Measurements from ENCODE around the gene TRIM44.

TRIM44 gene

GRCh38 chr11:35671396-35672127 is 9.0 kb downstream of the TRIM44 start:
- no peak for DNase-seq

- DNase-seq, result no peak
Measured at GRCh38 chr11:35672608-35673007, 10.0 kb downstream of the TRIM44 start.

GRCh38 chr11:35675901-35676610 is 13.5 kb downstream of the TRIM44 start:
- peak in 17 of 58 donors; percentile 1 to 76 (median 14) for DNase-seq

- DNase-seq, result no peak
Measured at GRCh38 chr11:35676611-35676965, 14.0 kb downstream of the TRIM44 start.

GRCh38 chr11:35677904-35678303 is 15.3 kb downstream of the TRIM44 start:
- no peak for DNase-seq

GRCh38 chr11:35678471-35678870 is 15.9 kb downstream of the TRIM44 start:
- no peak for DNase-seq

DNA sequence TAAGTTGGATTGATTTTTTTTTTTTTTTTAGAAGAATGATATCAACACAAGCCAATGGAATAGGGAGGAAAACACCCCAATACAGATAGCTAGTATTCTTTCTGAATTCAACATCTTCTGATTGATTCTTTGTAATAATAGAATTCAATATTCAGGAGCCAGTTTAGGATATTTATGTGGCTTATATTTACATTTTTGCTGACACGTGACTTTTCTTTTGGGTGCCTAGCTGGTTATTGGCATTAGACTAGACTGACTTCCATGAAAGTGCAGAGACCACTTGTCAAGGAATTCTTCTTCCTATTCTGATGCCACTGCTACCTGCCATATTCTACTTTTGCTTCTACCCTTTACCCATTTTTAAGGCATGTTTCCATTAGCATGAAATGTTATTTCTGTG is 16.4 kb downstream of the TRIM44 start:
- DNase-seq, result no peak

DNA sequence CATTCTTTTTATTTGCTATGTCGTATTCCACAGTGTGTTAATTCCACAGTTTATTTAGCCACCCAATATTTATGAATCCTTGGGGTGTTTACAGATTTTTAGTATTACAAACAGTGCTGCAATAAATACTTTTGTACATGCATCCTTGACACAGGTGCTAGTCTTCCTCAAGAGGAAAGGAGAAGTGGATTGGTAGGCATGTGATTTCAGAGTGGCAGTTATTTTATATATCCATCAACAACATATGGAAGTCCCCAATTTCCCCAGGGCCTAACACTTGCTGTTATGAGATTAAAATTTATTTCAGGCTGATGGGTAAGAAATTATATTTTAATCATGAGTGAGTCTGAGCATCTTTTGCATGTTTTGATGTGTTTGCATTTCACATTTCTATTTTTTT is 17.9 kb downstream of the TRIM44 start:
- no peak for DNase-seq

GRCh38 chr11:35681163-35681767 is 18.7 kb downstream of the TRIM44 start:
- DNase-seq, result no peak

DNA sequence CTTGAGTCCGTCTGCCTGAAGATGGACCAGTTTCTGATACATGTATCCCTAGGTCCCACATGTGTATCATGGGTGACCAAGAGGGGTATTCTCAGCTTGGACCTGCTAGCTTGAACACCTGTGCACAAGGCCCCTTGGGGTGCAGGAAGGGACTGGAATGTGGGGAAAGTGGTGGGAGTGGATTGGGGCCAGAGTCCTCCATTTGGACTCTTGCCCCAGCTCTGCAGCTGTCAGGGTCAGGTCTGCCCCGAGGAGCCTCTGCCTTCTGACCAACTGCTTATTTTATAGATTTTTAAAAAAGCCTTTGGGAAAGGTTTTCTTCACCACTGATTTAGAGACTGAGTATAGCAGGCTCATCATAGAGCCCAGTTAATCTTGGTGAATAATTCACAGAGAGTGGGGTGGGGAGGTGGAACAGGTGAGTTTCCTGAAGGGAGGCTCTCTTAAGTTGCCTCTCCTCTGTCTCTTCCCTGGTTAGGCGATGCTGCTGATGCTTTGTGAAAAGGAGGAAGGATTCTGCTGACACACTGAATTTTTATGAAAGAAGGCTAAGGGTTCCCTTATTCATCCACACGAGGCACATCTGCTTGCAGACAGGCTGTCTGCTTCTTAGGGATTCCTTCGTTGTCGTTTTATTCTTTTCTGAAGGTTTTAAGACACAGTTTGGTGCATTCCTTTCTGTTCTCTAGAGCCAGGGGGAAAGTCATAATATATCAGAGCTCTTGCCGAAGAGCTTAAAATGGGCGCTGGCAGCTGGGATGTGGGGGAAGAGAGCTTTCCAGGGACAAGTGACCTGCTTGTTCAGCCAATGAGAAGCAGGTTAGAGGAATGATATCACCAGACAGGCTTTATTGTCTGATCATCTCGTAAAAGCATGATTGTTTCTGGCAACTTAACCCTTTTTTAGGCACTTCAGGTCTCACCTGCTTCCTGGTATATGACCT is 19.9 kb downstream of the TRIM44 start:
- peak in 36 of 58 donors; percentile 3 to 63 (median 18) for DNase-seq

DNA sequence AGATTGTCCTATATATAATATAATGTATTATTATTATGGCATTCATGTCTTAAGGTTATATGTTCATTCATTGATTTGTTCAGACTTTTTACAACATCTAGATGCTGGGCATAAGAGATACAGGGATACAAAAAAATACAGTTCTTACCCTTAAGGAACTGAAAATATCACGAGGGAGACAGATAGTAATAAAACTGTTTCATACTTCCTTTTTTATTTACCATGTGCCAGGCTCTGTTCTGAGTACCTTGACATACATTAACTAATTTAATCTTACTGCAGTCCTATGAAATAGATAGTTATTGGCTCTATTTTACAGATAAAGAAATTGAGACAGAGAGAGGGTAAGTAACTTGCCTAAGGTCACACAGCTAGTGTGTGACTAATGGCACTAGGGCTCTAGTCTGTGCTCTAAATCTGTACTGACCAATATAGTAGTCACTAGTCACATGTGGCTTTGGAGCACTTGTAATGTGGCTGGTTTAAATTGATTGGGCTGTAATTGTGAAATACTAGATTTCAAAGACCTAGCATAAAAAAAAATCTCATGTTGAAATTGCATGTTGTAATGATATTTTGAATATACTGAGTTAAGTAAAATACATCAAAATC is 21.3 kb downstream of the TRIM44 start:
- no peak for DNase-seq

GRCh38 chr11:35688023-35688422 is 25.4 kb downstream of the TRIM44 start:
- no peak for DNase-seq

GRCh38 chr11:35689081-35689996 is 26.8 kb downstream of the TRIM44 start:
- no peak for DNase-seq

DNA sequence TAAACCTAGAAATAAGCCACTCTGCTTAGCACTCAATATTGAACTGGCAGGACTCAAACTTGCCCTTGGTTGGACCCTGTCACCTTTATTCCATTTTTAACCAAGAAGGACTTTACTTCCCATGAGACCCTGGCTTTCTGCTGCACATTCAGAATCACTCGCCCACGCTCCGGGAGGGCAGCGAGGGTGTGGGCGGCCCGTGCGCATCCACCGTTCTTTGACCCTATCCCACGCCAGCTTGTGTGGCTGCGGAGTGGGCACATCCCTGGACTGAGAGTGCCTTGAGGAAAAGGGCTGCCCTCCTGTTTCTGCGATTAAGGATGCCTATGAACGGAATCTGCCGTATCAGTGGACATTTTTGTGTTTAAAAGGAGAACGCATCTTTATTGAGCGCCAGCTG is 39.6 kb downstream of the TRIM44 start:
- no peak for DNase-seq

- no peak for DNase-seq
Measured at GRCh38 chr11:35709376-35709775, 46.8 kb downstream of the TRIM44 start.

DNA sequence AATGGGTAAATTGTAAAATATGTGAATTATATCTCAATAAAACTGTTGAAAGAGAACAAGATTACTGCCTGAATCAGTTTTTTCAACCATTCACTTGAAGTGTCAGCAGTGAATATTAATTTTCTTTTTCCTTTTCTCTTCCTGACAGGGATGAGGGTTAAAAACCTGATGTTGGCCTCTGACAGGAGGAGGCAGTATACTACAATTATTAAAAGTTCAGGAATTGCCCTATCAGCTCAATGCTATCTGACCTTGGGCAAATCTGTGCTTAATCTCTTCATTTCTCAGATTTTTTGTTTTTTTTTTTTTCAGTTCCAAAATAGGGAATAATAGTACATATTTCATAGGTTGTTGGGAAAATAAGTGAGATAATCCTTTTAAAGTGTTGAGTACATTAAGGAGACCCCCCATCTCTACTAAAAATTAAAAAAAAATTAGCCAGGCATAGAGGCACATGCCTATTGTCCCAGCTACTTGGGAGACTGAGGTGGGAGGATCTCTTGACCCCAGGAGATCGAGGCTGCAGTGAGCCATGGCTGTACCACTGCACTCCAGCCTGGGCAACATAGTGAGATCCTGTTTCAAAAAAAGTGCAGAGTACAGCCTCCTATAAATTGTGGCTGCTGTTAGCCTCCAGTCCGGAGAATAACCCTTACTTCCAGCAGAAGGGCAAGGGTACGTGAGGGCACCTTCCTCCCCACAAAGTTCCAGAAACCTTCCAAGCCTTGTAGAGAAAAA is 48.8 kb downstream of the TRIM44 start:
- DNase-seq, result no peak

- no peak for DNase-seq
Measured at GRCh38 chr11:35711924-35712323, 49.3 kb downstream of the TRIM44 start.

- no peak for DNase-seq
Measured at GRCh38 chr11:35712533-35712932, 50.0 kb downstream of the TRIM44 start.

Data from anterior cingulate cortex (tissue), 58 donors.